H1 (cell line): Measurements from ENCODE around the gene PORCN.

Experiments used
- ATF2 ChIP-seq: IDR thresholded peaks from 2 replicates; pipeline ENCODE4 v1.6.1; 2012; ENCODE audit warnings: low read length, inconsistent platforms
- JUND ChIP-seq: IDR thresholded peaks from 2 replicates; pipeline ENCODE4 v1.6.1; 2011; ENCODE audit warnings: mild to moderate bottlenecking, improper control_type of control experiment, low read length
- RAD21 ChIP-seq, 2 experiments: IDR thresholded peaks in 1 of 2; conservative IDR thresholded peaks in 1 of 2; 2 replicates each; pipeline ENCODE4 v1.6.1; 2011; ENCODE audit warnings: low read depth in 2 of 2, low read length in 2 of 2, improper control_type of control experiment in 1 of 2, inconsistent platforms in 1 of 2, mild to moderate bottlenecking in 1 of 2, moderate library complexity in 1 of 2
- TF ChIP-seq, protein P1 (sequence below), 3 experiments: IDR thresholded peaks; 1 replicate in 2 of 3; 2 replicates in 1 of 3; pipeline versions ENCODE4 v1.5.1 to v1.6.1; 2011; ENCODE audit warnings: low read length in 3 of 3, mild to moderate bottlenecking in 3 of 3, inconsistent platforms in 2 of 3, low read depth in 1 of 3, moderate library complexity in 1 of 3; ENCODE audit not compliant: insufficient read depth in 1 of 3; ENCODE audit errors: control extremely low read depth in 1 of 3

- TF ChIP-seq, protein P1, sequence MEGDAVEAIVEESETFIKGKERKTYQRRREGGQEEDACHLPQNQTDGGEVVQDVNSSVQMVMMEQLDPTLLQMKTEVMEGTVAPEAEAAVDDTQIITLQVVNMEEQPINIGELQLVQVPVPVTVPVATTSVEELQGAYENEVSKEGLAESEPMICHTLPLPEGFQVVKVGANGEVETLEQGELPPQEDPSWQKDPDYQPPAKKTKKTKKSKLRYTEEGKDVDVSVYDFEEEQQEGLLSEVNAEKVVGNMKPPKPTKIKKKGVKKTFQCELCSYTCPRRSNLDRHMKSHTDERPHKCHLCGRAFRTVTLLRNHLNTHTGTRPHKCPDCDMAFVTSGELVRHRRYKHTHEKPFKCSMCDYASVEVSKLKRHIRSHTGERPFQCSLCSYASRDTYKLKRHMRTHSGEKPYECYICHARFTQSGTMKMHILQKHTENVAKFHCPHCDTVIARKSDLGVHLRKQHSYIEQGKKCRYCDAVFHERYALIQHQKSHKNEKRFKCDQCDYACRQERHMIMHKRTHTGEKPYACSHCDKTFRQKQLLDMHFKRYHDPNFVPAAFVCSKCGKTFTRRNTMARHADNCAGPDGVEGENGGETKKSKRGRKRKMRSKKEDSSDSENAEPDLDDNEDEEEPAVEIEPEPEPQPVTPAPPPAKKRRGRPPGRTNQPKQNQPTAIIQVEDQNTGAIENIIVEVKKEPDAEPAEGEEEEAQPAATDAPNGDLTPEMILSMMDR (IDR thresholded peaks at IDR 0.05; ENCODE audit: control extremely low read depth in 1 of 3, insufficient read depth in 1 of 3, low read depth in 1 of 3, low read length in 3 of 3): no peak
- no peak for TF ChIP-seq RAD21 (IDR thresholded peaks at IDR 0.05 in 1 of 2, conservative IDR thresholded peaks at IDR 0.05 in 1 of 2; ENCODE audit: low read depth in 2 of 2, low read length in 2 of 2)
- no peak for TF ChIP-seq JUND
- TF ChIP-seq ATF2: no peak
Observed at GRCh38 chrX:48475774-48476577, 32.8 kb upstream of the PORCN start, which contains the start of gene FTSJ1.
